Pancreas (tissue), 10 donors: ENCODE results near the gene ERN1. TPM values are rescaled to one million over a fixed set of nuclear protein-coding genes. Genes with fewer than 3 reads are reported as not detected.
A peak's percentile ranks its signal among the peaks of the same experiment; 100 is the strongest.
"Not testable (repeated sequence)": the region's sequence is repeated elsewhere in the genome, so short reads cannot be mapped to it uniquely, and the experiment has no call there.

Experiments used
- ATAC-seq, 4 donors: fragments of 200-7000 bp; cut with Tn5 transposase; one replicate each; pipeline versions ENCODE4 v1.8.0 to v1.9.1; 2020; ENCODE audit warnings: mild to moderate bottlenecking in 4 of 4, moderate library complexity in 4 of 4
- DNase-seq, 6 donors: peaks; one replicate each; pipeline ENCODE4 v3.0.0-alpha.2; 2020
- FAIRE-seq: peaks from 2 replicates; lab custom pipeline; 2012; peaks lifted over from hg19 to GRCh38; lab: Jason Lieb, UNC
- H3K27ac ChIP-seq, 4 donors: fragments of 200-600 bp; sonication (generic); 1 replicate in 3 of 4; 2 replicates in 1 of 4; pipeline versions ENCODE4 v1.5.0 to v1.8.0; 2020
- H3K27me3 ChIP-seq, 4 donors: fragments of 200-600 bp; one replicate each; pipeline ENCODE4 v1.8.0; 2021
- H3K36me3 ChIP-seq, 3 donors: fragments of 200-600 bp; sonication (generic) in 1 of 3; one replicate each; pipeline versions ENCODE4 v1.5.0 to v1.8.0; 2020 to 2021
- H3K4me1 ChIP-seq, 3 donors: fragments of 200-600 bp; one replicate each; pipeline ENCODE4 v1.8.0; 2021
- H3K4me3 ChIP-seq, 4 donors: fragments of 200-600 bp; sonication (generic) in 2 of 4; one replicate each; pipeline versions ENCODE4 v1.5.0 to v1.8.0; 2020 to 2021
- H3K9me3 ChIP-seq, 4 donors: fragments of 200-600 bp; one replicate each; pipeline ENCODE4 v1.8.0; 2021
- WGBS, 2 donors: extraction: QIAGEN DNeasy Blood & Tissue Kit; methylation state at CpG; one replicate each; pipeline ENCODE4 v1.1.7; 2013; 5-methylcytosine and 5-hydroxymethylcytosine counted together
- intact Hi-C, 3 donors: fragments of 100-400 bp; cut with DNase I; formaldehyde crosslinking; loops; one replicate each; pipeline versions ENCODE4 v1.11.1 to v1.14.2; 2022
- polyA plus RNA-seq, 2 donors: library from polyadenylated mRNA; stranded (reverse); fragments of 200-250 nt; gene quantifications; one replicate each; pipeline ENCODE4 v1.2.3, GENCODE V29; 2013
- total RNA-seq, 6 donors: library from RNA; stranded (reverse); fragmentation: NEBNext Ultra II Directional in 4 of 6; extraction: Animal tissue kit (Norgen Biotek cat#: 25700) in 4 of 6; gene quantifications; one replicate each; pipeline versions ENCODE4 v1.2.1 to v1.2.4, GENCODE V29; 2021 to 2023
- TF ChIP-seq, protein P1 (sequence below), 4 donors: fragments of 200-600 bp; sonication (generic) in 3 of 4; IDR thresholded peaks; one replicate each; pipeline versions ENCODE4 v1.5.0 to v1.8.0; 2021; ENCODE audit warnings: antibody characterized with exemption in 4 of 4
- donor health status: healthy with polysubstance abuse.
- donor health status: DM: no; HTN: no; CAD: no; lungs with moderate emphysema.
- donor health status: DM: no; HTN: no; CAD: no.
- donor health status: control.
- donor health status: control.
- donor health status: Bipolar disorder and iron deficiency.
- donor health status: DM: yes; HTN: yes; CAD: no.
- donor health status: DM: no; HTN: no; CAD: no.
- donor health status: DM: no; HTN: no; CAD: no.
- donor health status: DM: yes; HTN: yes; CAD: no.

The ERN1 gene
- total and polyA plus RNA-seq, 8 donors: 10.4 to 151 (median 39.1) TPM

DNA sequence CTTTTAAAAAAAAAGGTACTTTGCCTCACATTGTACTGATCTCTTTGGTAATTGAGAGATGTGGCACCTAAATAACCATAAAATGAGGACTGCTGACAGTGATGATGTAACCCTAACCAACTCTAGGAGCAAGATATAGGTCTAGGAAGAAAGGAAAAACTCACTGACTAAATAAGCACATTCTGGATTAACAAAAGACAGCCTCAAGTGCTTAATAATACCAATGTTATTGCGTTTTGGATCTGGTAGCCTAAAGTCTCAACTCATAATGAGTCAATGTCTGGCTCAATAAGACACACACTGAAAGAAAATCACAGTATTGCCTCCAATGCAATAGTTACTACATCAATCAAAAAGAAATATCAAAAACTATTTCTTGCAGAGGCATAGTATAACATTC is 3.0 kb downstream of the ERN1 start:
- H3K27ac ChIP-seq: peak overlapping the region in 2 of 4 donors; percentile 6 to 98
- peaks cover 4 to 42% (median 18%) of the 10 kb centered on the region in 3 donors for H3K4me1 ChIP-seq
- ATAC-seq: no peak
- TF ChIP-seq, protein P1, sequence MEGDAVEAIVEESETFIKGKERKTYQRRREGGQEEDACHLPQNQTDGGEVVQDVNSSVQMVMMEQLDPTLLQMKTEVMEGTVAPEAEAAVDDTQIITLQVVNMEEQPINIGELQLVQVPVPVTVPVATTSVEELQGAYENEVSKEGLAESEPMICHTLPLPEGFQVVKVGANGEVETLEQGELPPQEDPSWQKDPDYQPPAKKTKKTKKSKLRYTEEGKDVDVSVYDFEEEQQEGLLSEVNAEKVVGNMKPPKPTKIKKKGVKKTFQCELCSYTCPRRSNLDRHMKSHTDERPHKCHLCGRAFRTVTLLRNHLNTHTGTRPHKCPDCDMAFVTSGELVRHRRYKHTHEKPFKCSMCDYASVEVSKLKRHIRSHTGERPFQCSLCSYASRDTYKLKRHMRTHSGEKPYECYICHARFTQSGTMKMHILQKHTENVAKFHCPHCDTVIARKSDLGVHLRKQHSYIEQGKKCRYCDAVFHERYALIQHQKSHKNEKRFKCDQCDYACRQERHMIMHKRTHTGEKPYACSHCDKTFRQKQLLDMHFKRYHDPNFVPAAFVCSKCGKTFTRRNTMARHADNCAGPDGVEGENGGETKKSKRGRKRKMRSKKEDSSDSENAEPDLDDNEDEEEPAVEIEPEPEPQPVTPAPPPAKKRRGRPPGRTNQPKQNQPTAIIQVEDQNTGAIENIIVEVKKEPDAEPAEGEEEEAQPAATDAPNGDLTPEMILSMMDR (IDR thresholded peaks at IDR 0.05): no peak
- no peaks in the 10 kb centered on the region for H3K27me3 ChIP-seq
- intact Hi-C loops: loop anchor here in 2 of 3 donors (5.0 to 10.0 kb wide), 2 partner anchors 55 to 62 kb away; no protein-coding TSS in a partner anchor
- no peak for DNase-seq
- no peaks in the 10 kb centered on the region for H3K36me3 ChIP-seq
- WGBS, 2 donors: 38 to 41% methylated on average over 1 of the region's 1 CpG
- H3K9me3 ChIP-seq: no peaks in the 10 kb centered on the region
- FAIRE-seq: no peak
- peak overlapping the region in 2 of 4 donors; percentile 84 to 90 for H3K4me3 ChIP-seq

DNA sequence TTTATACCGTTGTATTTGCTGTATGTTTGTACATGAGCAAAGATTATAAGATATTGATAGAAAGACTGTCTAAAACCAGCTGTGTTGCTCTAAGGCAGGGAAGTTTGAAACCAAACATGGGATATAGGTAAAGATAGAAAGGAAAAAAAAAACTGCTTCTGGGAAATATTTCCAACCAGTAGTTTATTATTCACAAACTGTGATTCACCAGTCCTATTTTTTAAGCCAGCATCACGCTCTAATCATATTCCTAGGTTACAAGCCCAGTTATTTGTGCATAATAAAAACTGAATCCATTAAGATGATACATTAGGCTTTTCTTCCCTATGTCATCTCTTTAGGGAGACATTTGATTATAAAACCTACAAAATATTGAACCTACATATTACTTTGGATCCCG is 4.0 kb downstream of the ERN1 start:
- Histone ChIP-seq H3K4me3 (no peak overlapping the region), H3K27ac (no peak overlapping the region), H3K36me3 (no peaks in the 10 kb centered on the region), H3K4me1 (peaks cover 4 to 52% (median 28%) of the 10 kb centered on the region in 3 donors), H3K27me3 (no peaks in the 10 kb centered on the region), H3K9me3 (no peaks in the 10 kb centered on the region)
- TF ChIP-seq, protein P1 (IDR thresholded peaks at IDR 0.05): no peak
- FAIRE-seq (no peak), DNase-seq (no peak), ATAC-seq (no peak)
- WGBS, 2 donors: 51 to 53% methylated on average over 3 of the region's 3 CpGs
- intact Hi-C loops: loop anchor here in 2 of 3 donors (5.0 to 10.0 kb wide), 2 partner anchors 54 to 61 kb away; no protein-coding TSS in a partner anchor

DNA sequence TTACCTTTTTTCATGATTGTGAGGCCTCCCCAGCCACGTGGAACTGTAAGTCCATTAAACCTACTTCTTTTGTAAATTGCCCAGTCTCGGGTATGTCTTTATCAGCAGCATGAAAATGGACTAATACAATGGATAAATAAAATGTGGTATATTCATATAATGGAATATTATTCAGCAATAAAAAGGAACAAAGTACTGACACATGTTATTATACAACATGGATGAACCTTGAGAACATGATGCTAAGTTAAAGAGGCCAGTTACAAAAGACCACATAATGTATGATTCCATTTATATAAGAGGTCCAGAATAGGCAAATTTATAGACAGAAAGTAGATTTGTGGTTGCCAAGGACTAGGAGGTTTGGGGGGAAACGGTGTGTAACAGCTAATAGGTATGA is 5.3 kb downstream of the ERN1 start:
- no peak for ATAC-seq

DNA sequence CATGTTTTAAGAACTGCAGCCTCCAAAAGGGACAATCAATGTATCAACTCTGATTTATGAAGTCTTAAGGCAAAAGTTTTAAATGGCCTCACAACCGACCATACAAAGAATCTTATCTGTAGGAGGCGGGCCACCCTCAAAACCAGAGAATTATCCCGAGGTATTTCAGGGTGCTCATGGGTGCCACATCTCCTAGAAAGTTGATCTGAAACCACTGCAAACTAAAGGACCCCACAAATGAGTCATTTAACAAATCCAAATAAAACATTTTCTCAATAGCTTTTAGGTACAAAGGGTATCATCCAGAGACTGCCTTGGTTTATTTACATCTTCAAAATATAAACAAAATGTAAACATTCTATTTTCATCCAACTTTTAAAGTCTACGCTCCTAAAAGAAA is 6.8 kb downstream of the ERN1 start:
- Histone ChIP-seq H3K27me3 (no peaks in the 10 kb centered on the region), H3K4me3 (no peak overlapping the region), H3K4me1 (peaks cover 13 to 79% (median 40%) of the 10 kb centered on the region in 3 donors), H3K9me3 (no peaks in the 10 kb centered on the region), H3K36me3 (no peaks in the 10 kb centered on the region), H3K27ac (no peak overlapping the region)
- ATAC-seq (no peak), DNase-seq (no peak), FAIRE-seq (no peak)
- 56% methylated on average over 4 of the region's 4 CpGs for WGBS, 2 donors
- intact Hi-C loops: loop anchor here in 2 of 3 donors (5.0 to 10.0 kb wide), 2 partner anchors 46 to 58 kb away; no protein-coding TSS in a partner anchor
- TF ChIP-seq, protein P1 (IDR thresholded peaks at IDR 0.05): no peak

More for the DNA sequence above, 5.3 kb downstream of the ERN1 start:
- H3K4me1 ChIP-seq: peaks cover 4 to 64% (median 30%) of the 10 kb centered on the region in 3 donors
- H3K27me3 ChIP-seq: no peaks in the 10 kb centered on the region
- 89 to 96% methylated on average over 3 of the region's 3 CpGs for WGBS, 2 donors
- DNase-seq: no peak
- no peaks in the 10 kb centered on the region for H3K36me3 ChIP-seq
- no peak overlapping the region for H3K27ac ChIP-seq
- H3K9me3 ChIP-seq: no peaks in the 10 kb centered on the region
- TF ChIP-seq, protein P1 (IDR thresholded peaks at IDR 0.05): no peak
- no peak overlapping the region for H3K4me3 ChIP-seq
- intact Hi-C loops: loop anchor here (5.0 to 10.0 kb wide), 3 partner anchors 47 to 60 kb away; no protein-coding TSS in a partner anchor
- FAIRE-seq: no peak

DNA sequence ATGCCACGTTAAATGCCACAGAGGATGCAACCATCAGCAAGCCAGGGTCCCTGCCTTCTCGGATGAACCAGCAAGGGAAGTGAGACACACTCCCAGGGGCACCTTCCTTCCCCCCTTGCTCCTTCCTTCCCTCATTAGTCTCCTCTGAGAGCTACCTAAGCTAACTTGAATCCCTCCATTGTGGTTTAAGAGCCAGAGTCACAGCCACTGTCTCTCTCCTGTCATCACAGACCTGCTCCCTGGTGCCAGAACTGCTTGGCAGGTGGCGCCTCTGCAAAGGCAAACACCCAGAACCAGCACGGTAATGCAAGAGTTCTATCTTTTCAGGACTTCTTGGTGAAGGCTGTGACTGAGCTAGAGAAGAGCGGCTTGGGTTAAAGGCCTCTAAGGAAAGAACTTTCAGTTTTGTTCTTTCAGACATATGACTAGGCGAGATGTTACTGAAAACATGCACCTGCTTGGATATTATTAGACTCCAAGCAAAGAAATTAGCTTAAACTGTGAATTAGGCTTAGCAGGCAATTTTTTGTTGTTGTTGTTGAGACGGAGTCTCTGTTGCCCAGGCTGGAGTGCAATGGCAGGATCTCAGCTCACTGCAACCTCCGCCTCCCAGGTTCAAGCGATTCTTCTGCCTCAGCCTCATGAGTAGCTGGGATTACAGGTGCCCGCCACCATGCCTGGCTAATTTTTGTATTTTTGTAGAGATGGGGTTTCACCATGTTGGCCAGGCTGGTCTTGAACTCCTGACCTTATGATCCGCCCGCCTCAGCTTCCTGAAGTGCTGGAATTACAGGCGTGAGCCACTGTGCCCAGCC is 8.8 kb downstream of the ERN1 start:
- H3K4me1 ChIP-seq: peaks cover 18 to 83% (median 51%) of the 10 kb centered on the region in 3 donors
- intact Hi-C loops: loop anchor here in 2 of 3 donors (5.0 to 10.0 kb wide), 2 partner anchors 44 to 56 kb away; no protein-coding TSS in a partner anchor
- not testable (repeated sequence) for H3K36me3 ChIP-seq, H3K9me3 ChIP-seq, H3K4me3 ChIP-seq, H3K27me3 ChIP-seq, DNase-seq, FAIRE-seq
- 80 to 81% methylated on average over 13 of the region's 13 CpGs for WGBS, 2 donors
- ATAC-seq: peak in 3 of 4 donors; percentile 8 to 42 (median 24)
- peak overlapping the region in 2 of 4 donors; percentile 16 to 43 for H3K27ac ChIP-seq
